Erythroblast (primary cell): ENCODE data around the gene WSCD2.

Experiments used
- GATA1 ChIP-seq: IDR thresholded peaks from 2 replicates; pipeline ENCODE4 v1.6.1; 2011; ENCODE audit warnings: low read depth, mild to moderate bottlenecking, control low read depth, low read length, moderate library complexity
- POLR2A ChIP-seq: IDR thresholded peaks from 2 replicates; pipeline ENCODE4 v1.6.1; 2011; ENCODE audit warnings: mild to moderate bottlenecking, low read length

- TF ChIP-seq POLR2A (no peak), GATA1 (no peak)
Measured at GRCh38 chr12:108255252-108255602, 126.1 kb downstream of the WSCD2 start.
